HS-5 (cell line): Measurements from ENCODE around the gene PGAP3.
A peak's percentile ranks its signal among the peaks of the same experiment; 100 is the strongest.
"Not testable (repeated sequence)": the region's sequence is repeated elsewhere in the genome, so short reads cannot be mapped to it uniquely, and the experiment has no call there.

Source experiments
- DNase-seq: peaks from one replicate; pipeline ENCODE4 v3.0.0-alpha.2; 2012; ENCODE audit warnings: low read depth

Gene PGAP3

DNA sequence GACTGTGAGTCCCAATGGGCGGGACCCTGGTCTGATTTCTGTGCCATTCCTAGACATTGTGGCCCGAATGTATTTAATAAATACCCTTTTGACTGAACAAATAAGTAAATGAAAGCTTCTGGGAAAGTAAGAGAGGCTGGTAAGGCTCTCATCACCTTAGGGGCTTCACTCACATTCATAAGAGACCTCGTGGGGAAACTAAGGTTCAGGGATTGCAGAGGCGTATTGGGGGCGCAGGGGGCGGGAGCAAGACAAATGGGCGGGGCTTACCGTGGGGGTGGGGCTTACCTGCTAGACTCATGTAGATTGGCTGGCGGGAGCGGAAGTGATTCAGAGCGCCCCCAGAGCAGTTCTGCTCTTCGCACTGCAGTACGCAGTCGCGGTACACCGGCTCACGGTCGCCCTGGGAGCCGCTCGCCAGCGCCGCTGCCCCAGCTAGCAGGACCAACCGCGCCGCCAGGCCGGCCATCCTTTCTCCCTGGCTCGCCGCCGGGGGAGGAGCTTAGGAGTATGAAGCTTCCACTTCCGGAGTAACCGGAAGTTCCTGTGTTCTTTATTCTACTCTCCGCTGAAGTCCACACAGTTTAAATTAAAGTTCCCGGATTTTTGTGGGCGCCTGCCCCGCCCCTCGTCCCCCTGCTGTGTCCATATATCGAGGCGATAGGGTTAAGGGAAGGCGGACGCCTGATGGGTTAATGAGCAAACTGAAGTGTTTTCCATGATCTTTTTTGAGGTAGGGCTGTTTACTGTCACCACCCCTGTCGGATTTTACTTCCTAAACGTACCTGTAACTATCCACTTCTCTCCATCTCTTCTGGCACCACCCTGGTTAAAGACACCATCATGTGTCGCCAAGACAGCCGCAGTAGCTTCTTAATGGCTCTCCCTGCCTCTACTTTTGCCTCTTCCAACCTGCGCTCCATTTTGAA, at the start of gene PGAP3:
PGAP3 (minus strand) TSS at position 512 of the 929 bp plus-strand sequence; CDS start at position 469, 43 bp downstream.
- DNase-seq = peak; percentile 76

DNA sequence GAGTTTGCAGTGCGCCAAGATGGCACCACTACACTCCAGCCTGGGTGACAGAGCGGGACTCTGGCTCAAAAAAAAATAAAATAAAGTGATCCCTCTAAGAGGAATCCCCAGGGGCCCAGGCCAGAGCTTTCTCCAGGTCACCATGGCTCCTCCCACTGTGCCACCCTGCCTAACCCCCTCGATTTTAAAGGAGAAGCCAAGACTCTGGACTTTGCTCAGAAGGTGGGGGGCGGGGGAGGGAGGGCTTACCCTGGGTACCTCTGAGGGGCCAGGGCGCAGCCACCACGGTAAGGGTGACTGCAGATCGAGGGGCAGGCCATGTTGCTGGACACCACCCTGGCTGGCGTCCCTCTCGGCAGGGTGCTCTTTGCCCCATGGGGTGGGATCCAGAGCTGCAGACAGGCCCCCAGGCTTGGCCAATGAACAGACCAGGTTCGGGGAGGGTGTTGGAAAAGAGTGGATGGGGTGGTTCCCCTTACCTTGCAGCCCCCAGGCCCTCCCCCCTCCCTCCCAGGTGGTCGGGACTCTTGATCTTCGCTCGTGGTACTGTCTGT, 49.4 kb upstream of the PGAP3 start:
- DNase-seq = no peak

GRCh38 chr17:39736319-39737165, 48.7 kb upstream of the PGAP3 start:
- DNase-seq = no peak

GRCh38 chr17:39735882-39736281, 48.0 kb upstream of the PGAP3 start:
- no peak for DNase-seq

GRCh38 chr17:39732586-39732985, 44.7 kb upstream of the PGAP3 start:
- DNase-seq = no peak

DNA sequence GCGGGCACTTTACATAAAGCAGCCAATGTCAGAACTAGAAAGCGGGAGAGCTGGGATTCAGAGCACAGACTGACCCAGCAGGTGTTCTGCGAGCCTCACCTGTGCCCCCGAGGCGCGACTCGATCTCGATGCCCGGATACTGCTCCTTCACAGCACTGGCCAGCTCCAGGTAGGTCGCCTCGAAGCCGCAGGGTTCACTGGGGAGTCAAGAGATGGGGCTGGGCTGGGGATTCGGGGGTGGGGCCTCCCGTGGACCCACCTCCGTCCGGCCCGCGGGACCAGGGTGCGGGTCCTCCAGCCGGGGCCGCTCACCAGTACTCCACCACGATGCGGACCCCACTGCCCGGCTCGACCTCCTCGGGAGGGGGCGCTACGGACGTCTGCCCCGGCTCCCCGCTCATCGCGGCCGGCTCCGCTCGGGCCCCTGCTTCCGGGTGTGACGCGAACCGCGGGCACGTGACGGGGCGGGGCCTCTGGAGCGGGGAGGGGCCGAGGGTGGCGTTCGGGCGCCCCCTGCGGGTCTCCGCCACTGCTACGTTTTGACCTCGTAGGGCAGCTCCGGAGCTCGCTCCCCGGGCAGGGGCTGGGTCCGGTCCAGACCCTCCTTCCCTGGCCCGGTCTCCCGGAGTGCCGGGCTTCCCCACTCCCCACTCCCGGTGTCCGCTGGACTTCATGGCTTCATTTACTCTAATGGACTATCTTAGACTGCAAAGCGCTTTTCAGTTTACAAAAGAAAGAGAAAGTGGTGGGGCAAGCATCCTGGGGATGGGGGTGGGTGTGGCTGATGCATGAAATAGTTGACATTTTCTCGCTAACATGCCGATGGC, 42.5 kb upstream of the PGAP3 start, which contains the start of gene MIEN1:
MIEN1 (minus strand) TSS at position 438 of the 827 bp plus-strand sequence; CDS start at position 401, 37 bp downstream.
- DNase-seq = peak; percentile 35

DNA sequence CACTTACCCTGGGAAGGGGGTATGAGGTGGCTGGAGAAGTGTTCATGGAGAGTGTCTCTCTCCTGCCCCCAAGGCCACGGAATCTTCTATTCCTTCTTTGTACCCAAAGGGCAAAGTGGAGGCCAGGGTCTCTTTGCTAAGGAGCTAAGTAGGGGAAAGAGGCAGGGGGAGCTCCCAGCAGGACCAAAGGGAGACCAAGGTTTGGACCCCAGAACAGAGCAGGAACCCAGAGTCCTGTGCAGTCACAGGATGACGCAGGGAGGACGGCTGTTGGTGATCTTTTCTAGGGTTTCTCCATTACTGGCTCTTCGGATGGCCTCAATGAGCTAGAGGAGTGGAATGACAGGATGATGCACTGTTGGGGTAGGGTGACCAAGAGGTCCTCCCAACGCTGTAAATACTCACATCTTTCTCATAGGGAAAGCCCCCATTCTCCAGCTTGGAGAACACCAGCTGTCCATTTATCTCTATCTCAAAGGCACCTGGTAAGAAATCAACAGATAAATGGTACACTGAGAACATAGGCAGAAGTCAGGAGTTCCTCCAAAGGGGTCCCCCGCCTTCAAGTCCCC, 41.5 kb upstream of the PGAP3 start:
- DNase-seq = no peak

DNA sequence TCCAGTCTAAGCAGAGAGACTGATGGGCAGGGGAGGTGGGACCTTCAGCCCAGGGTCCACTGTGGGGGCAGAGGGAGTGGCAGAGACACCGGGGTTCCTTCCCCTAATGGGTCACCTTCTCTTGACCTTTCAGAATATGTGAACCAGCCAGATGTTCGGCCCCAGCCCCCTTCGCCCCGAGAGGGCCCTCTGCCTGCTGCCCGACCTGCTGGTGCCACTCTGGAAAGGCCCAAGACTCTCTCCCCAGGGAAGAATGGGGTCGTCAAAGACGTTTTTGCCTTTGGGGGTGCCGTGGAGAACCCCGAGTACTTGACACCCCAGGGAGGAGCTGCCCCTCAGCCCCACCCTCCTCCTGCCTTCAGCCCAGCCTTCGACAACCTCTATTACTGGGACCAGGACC, 39.7 kb upstream of the PGAP3 start:
- no peak for DNase-seq

DNA sequence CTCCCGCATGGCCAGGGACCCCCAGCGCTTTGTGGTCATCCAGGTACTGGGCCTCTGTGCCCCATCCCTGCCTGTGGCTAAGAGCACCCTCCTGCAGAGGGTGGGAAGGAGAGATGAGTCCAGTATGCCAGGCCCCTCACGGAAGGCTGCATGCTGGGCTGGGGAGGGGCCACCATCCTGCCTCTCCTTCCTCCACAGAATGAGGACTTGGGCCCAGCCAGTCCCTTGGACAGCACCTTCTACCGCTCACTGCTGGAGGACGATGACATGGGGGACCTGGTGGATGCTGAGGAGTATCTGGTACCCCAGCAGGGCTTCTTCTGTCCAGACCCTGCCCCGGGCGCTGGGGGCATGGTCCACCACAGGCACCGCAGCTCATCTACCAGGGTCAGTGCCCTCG, 38.8 kb upstream of the PGAP3 start:
- DNase-seq = no peak

- not testable (repeated sequence) for DNase-seq
Measured at GRCh38 chr17:39725923-39726322, 38.1 kb upstream of the PGAP3 start.

DNA sequence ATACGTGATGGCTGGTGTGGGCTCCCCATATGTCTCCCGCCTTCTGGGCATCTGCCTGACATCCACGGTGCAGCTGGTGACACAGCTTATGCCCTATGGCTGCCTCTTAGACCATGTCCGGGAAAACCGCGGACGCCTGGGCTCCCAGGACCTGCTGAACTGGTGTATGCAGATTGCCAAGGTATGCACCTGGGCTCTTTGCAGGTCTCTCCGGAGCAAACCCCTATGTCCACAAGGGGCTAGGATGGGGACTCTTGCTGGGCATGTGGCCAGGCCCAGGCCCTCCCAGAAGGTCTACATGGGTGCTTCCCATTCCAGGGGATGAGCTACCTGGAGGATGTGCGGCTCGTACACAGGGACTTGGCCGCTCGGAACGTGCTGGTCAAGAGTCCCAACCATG, 36.9 kb upstream of the PGAP3 start:
- no peak for DNase-seq

- no peak for DNase-seq
Measured at GRCh38 chr17:39722965-39723848, 35.4 kb upstream of the PGAP3 start.

DNA sequence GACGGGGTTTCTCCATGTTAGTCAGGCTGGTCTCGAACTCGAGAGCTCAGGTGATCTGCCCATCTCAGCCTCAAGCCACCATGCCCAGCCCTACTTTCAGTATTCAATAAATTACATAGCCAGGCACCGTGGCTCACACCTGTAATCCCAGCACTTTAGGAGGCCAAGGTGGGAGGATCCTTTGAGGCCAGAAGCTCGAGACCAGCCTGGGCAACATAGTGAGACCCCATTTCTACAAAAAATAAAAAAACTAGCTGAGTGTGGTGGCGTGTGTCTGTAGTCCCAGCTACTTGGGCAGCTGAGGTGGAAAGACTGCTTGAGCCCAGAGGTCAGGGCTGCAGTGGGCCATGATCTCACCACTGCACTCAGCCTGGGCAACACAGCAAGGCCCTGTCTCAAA, 34.2 kb upstream of the PGAP3 start:
- DNase-seq = no peak

- DNase-seq = no peak
Measured at GRCh38 chr17:39719563-39720355, 31.9 kb upstream of the PGAP3 start.

DNA sequence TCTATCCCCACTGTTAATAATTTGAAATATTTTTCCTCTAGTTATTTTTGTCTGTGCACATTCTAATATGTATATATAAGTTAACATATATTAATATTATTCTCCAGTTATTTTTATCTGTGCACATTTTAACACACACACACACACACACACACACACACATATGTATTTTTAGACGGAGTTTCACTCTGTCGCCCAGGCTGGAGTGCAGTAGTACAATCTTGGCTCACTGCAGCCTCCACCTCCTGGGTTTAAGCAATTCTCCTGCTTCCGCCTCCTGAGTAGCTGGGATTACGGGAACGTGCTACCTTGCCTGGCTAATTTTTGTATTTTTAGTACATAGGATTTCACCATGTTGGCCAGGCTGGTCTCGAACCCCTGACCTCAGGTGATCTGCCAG, 29.8 kb upstream of the PGAP3 start:
- DNase-seq = no peak

GRCh38 chr17:39716879-39717536, 29.2 kb upstream of the PGAP3 start:
- DNase-seq = no peak

DNA sequence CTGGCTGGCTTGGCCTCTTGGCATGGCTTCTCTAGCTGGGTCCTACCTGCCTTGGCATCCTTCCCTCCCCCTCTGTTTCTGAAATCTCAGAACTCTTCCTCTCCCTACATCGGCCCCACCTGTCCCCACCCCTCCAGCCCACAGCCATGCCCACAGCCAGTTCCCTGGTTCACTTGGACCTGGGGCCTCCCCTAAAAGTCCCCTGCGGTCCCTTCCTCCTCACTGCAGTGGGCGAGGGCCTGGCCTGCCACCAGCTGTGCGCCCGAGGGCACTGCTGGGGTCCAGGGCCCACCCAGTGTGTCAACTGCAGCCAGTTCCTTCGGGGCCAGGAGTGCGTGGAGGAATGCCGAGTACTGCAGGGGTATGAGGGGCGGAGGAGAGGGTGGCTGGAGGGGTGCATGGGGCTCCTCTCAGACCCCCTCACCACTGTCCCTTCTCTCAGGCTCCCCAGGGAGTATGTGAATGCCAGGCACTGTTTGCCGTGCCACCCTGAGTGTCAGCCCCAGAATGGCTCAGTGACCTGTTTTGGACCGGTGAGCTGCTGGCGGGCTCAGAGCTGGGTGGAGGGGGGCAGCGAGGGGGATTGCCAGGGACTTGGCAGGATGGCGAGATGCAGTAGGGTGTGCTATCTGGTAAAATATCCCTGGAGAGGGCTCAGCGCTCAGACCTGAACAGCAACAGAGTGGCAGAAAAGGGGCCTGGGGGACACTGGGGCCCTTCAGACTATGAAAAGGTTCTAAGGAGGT, 28.4 kb upstream of the PGAP3 start:
- DNase-seq = no peak
